ENCODE results near the gene S100G.

DNA sequence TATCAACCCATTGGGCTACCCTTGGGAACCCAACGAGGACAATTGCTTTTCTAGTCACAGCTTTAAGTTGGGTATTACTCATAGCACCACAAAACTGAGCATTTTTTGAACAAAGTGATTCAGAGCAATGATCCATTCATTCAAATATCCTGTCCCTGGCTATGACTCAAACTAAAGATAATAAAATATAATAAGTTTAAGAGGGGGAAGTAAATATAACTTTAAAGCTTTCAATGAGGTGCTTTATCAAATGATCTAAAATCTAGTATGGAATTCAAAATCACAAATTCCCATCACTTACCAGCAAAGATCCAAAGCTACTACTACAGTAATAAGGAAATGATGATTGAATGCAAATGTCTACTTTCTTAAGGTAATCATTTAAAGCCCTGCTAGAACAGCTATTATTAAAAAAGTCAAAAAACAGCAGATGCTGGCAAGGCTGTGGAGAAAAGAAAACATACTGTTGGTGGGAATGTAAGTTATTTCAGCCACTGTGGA is 39.8 kb upstream of the S100G start:
- TF ChIP-seq ZNF274 (IDR thresholded peaks at IDR 0.05; ENCODE audit: low read depth, low read length) (no peak), YY1 (IDR thresholded peaks at IDR 0.05; ENCODE audit: insufficient read depth, insufficient read length) (no peak), SUZ12 (IDR thresholded peaks at IDR 0.05; ENCODE audit: extremely low read depth, insufficient read depth, insufficient read length) (no peak)

Data from NT2/D1 (cell line).